Urinary bladder (tissue), 4 donors: Measurements from ENCODE around the gene EPHA6. TPM values are rescaled to one million over a fixed set of nuclear protein-coding genes. Genes with fewer than 3 reads are reported as not detected.
"Not testable (repeated sequence)": the region's sequence is repeated elsewhere in the genome, so short reads cannot be mapped to it uniquely, and the experiment has no call there.

Source experiments
- DNase-seq: peaks from one replicate; pipeline ENCODE4 v3.0.0-alpha.2; 2015; ENCODE audit errors: extremely low spot score
- H3K27ac ChIP-seq: one replicate; pipeline ENCODE4 v1.5.1; 2013; ENCODE audit warnings: low read depth, mild to moderate bottlenecking, moderate library complexity
- H3K36me3 ChIP-seq: one replicate; pipeline ENCODE4 v1.6.1; 2013; ENCODE audit warnings: mild to moderate bottlenecking, moderate library complexity; ENCODE audit not compliant: insufficient read depth
- H3K4me1 ChIP-seq: one replicate; pipeline ENCODE4 v1.6.1; 2013; ENCODE audit warnings: mild to moderate bottlenecking, moderate library complexity; ENCODE audit not compliant: insufficient read depth
- H3K4me3 ChIP-seq: one replicate; pipeline ENCODE4 v1.5.1; 2013; ENCODE audit warnings: low read depth, low read length
- WGBS: extraction: QIAGEN DNeasy Blood & Tissue Kit; methylation state at CpG from one replicate; pipeline ENCODE4 v1.1.7; 2013; 5-methylcytosine and 5-hydroxymethylcytosine counted together
- polyA plus RNA-seq: library from polyadenylated mRNA; stranded (reverse); fragments of 200-250 nt; gene quantifications from one replicate; pipeline ENCODE4 v1.2.3, GENCODE V29; 2013
- total RNA-seq: library from RNA; depleted of rRNA; stranded (reverse); fragments of >200 nt; gene quantifications from one replicate; pipeline ENCODE4 v1.2.3, GENCODE V29; 2014
- donor health status: healthy with polysubstance abuse.
- donor health status: healthy.

EPHA6 gene
- total and polyA plus RNA-seq, 2 donors: 2.5 to 15.9 TPM

GRCh38 chr3:96844204-96844514 lies 29.8 kb downstream of the EPHA6 start:
- Histone ChIP-seq H3K4me3 (no peak overlapping the region), H3K36me3 (no peaks in the 10 kb centered on the region), H3K4me1 (no peaks in the 10 kb centered on the region), H3K27ac (no peak overlapping the region)
- DNase-seq: no peak

- 90% methylated on average over 2 of the region's 2 CpGs for WGBS
- Histone ChIP-seq H3K4me3 (no peak overlapping the region), H3K27ac (no peak overlapping the region), H3K36me3 (no peaks in the 10 kb centered on the region), H3K4me1 (no peaks in the 10 kb centered on the region)
- no peak for DNase-seq
Observed at GRCh38 chr3:96852849-96853248, 38.5 kb downstream of the EPHA6 start.

GRCh38 chr3:96860882-96861281 lies 46.5 kb downstream of the EPHA6 start:
- H3K4me3 ChIP-seq: no peak overlapping the region
- H3K36me3 ChIP-seq: no peaks in the 10 kb centered on the region
- 73% methylated on average over 1 of the region's 1 CpG for WGBS

GRCh38 chr3:96863129-96863740 lies 48.8 kb downstream of the EPHA6 start:
- peak; percentile 4 for DNase-seq
- H3K36me3 ChIP-seq: no peaks in the 10 kb centered on the region
- H3K4me3 ChIP-seq: no peak overlapping the region
- 5% methylated on average over 1 of the region's 1 CpG for WGBS
- no peak overlapping the region for H3K27ac ChIP-seq
- no peaks in the 10 kb centered on the region for H3K4me1 ChIP-seq

More at GRCh38 chr3:96860882-96861281, 46.5 kb downstream of the EPHA6 start:
- H3K4me1 ChIP-seq: no peaks in the 10 kb centered on the region
- DNase-seq: no peak
- H3K27ac ChIP-seq: no peak overlapping the region

GRCh38 chr3:96865605-96866004 lies 51.2 kb downstream of the EPHA6 start:
- Histone ChIP-seq H3K36me3 (no peaks in the 10 kb centered on the region), H3K27ac (no peak overlapping the region), H3K4me3 (no peak overlapping the region), H3K4me1 (no peaks in the 10 kb centered on the region)
- no peak for DNase-seq
- 71% methylated on average over 2 of the region's 2 CpGs for WGBS

- 86% methylated on average over 2 of the region's 2 CpGs for WGBS
- H3K36me3 ChIP-seq: no peaks in the 10 kb centered on the region
- no peak for DNase-seq
- H3K4me1 ChIP-seq: no peaks in the 10 kb centered on the region
- H3K4me3 ChIP-seq: no peak overlapping the region
- no peak overlapping the region for H3K27ac ChIP-seq
Observed at GRCh38 chr3:96869316-96869715, 54.9 kb downstream of the EPHA6 start.

- 97% methylated on average over 4 of the region's 4 CpGs for WGBS
- Histone ChIP-seq H3K4me1 (no peaks in the 10 kb centered on the region), H3K27ac (no peak overlapping the region), H3K36me3 (no peaks in the 10 kb centered on the region), H3K4me3 (no peak overlapping the region)
- no peak for DNase-seq
Observed at GRCh38 chr3:96877510-96877909, 63.1 kb downstream of the EPHA6 start.

- H3K4me3 ChIP-seq: no peak overlapping the region
- H3K4me1 ChIP-seq: no peaks in the 10 kb centered on the region
- 78% methylated on average over 1 of the region's 1 CpG for WGBS
- no peaks in the 10 kb centered on the region for H3K36me3 ChIP-seq
- no peak overlapping the region for H3K27ac ChIP-seq
- no peak for DNase-seq
Observed at GRCh38 chr3:96900031-96900430, 85.6 kb downstream of the EPHA6 start.

GRCh38 chr3:96900566-96900965 lies 86.2 kb downstream of the EPHA6 start:
- no peaks in the 10 kb centered on the region for H3K36me3 ChIP-seq
- H3K27ac ChIP-seq: no peak overlapping the region
- no peaks in the 10 kb centered on the region for H3K4me1 ChIP-seq
- no peak overlapping the region for H3K4me3 ChIP-seq
- no peak for DNase-seq
- WGBS: 66% methylated on average over 4 of the region's 4 CpGs

- no peak overlapping the region for H3K27ac ChIP-seq
- no peaks in the 10 kb centered on the region for H3K36me3 ChIP-seq
- H3K4me3 ChIP-seq: no peak overlapping the region
- no peak for DNase-seq
- no peaks in the 10 kb centered on the region for H3K4me1 ChIP-seq
- 60% methylated on average over 2 of the region's 2 CpGs for WGBS
Observed at GRCh38 chr3:96915445-96915844, 101.1 kb downstream of the EPHA6 start.

- no peaks in the 10 kb centered on the region for H3K4me1 ChIP-seq
- H3K27ac ChIP-seq: no peak overlapping the region
- WGBS: 92% methylated on average over 3 of the region's 3 CpGs
- H3K36me3 ChIP-seq: no peaks in the 10 kb centered on the region
- no peak overlapping the region for H3K4me3 ChIP-seq
- DNase-seq: no peak
Observed at GRCh38 chr3:96931119-96931862, 116.9 kb downstream of the EPHA6 start.

GRCh38 chr3:96942131-96942530 lies 127.7 kb downstream of the EPHA6 start:
- H3K36me3 ChIP-seq, H3K4me1 ChIP-seq, DNase-seq, H3K27ac ChIP-seq, H3K4me3 ChIP-seq: not testable (repeated sequence)
- 85% methylated on average over 7 of the region's 7 CpGs for WGBS

- no peak for DNase-seq
- H3K27ac ChIP-seq: no peak overlapping the region
- 97% methylated on average over 4 of the region's 4 CpGs for whole genome bisulfite sequencing
- H3K4me1 ChIP-seq: no peaks in the 10 kb centered on the region
- no peaks in the 10 kb centered on the region for H3K36me3 ChIP-seq
- no peak overlapping the region for H3K4me3 ChIP-seq
Observed at GRCh38 chr3:96958856-96959255, 144.5 kb downstream of the EPHA6 start.

GRCh38 chr3:96959474-96959873 lies 145.1 kb downstream of the EPHA6 start:
- Histone ChIP-seq H3K4me3 (no peak overlapping the region), H3K4me1 (no peaks in the 10 kb centered on the region), H3K36me3 (no peaks in the 10 kb centered on the region), H3K27ac (no peak overlapping the region)
- no peak for DNase-seq
- 63% methylated on average over 1 of the region's 1 CpG for WGBS
